HG03520 (cell line): ENCODE measurements around the gene CD93.

Experiments
- ATAC-seq: cut with Tn5 transposase; IDR thresholded peaks from one replicate; pipeline ENCODE4 v1.9.1; 2021; ENCODE audit warnings: mild to moderate bottlenecking, moderate library complexity; ENCODE audit not compliant: unreplicated experiment

The CD93 gene

GRCh38 chr20:23100720-23101107 lies 14.6 kb upstream of the CD93 start:
- no peak for ATAC-seq

GRCh38 chr20:23099791-23100719 lies 13.9 kb upstream of the CD93 start:
- ATAC-seq: no peak

GRCh38 chr20:23097636-23098580 lies 11.8 kb upstream of the CD93 start:
- ATAC-seq: no peak

- ATAC-seq: no peak
These were observed 10.9 kb upstream of the CD93 start for GRCh38 chr20:23096986-23097520.

- ATAC-seq: no peak
These were observed 10.0 kb upstream of the CD93 start for GRCh38 chr20:23096097-23096496.

- no peak for ATAC-seq
These were observed 9.4 kb upstream of the CD93 start for GRCh38 chr20:23095499-23095898.

- no peak for ATAC-seq
These were observed 8.8 kb upstream of the CD93 start for GRCh38 chr20:23094927-23095326.

GRCh38 chr20:23094213-23094896 lies 8.2 kb upstream of the CD93 start:
- no peak for ATAC-seq

GRCh38 chr20:23093613-23094012 lies 7.5 kb upstream of the CD93 start:
- ATAC-seq: no peak

GRCh38 chr20:23092861-23093495 lies 6.9 kb upstream of the CD93 start:
- no peak for ATAC-seq

GRCh38 chr20:23092384-23092756 lies 6.2 kb upstream of the CD93 start:
- no peak for ATAC-seq

GRCh38 chr20:23091721-23092383 lies 5.7 kb upstream of the CD93 start:
- ATAC-seq: no peak

- ATAC-seq: no peak
These were observed 4.8 kb upstream of the CD93 start for GRCh38 chr20:23090878-23091277.

GRCh38 chr20:23090147-23090546 lies 4.0 kb upstream of the CD93 start:
- no peak for ATAC-seq

GRCh38 chr20:23088866-23089265 lies 2.7 kb upstream of the CD93 start:
- no peak for ATAC-seq

GRCh38 chr20:23087587-23088251 lies 1.6 kb upstream of the CD93 start:
- ATAC-seq: no peak

- ATAC-seq: no peak
These were observed 847 bp upstream of the CD93 start for GRCh38 chr20:23086931-23087411.

- no peak for ATAC-seq
These were observed 578 bp downstream of the CD93 start for GRCh38 chr20:23085436-23086055.
